ENCODE measurements around the gene MYBPH.

DNA sequence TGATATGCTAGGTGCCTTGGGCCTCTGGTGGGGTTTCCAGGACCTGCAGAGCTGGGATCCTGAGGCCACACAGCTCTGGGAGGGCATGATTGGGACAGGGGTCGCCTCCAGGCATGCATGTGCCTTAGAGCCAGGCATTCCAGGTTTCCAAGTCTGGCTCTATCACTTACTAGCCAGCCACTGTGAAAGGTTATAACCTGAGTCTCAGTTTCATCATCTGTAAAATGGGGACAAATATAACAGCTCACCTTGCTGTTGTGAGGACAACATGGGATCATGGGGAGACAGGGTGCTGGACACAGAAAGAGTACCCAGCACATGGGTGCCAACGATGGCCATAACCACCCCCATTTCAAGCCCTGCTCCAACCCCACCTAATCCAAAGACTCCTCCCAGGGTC lies 8.2 kb upstream of the MYBPH start:
- TF ChIP-seq, protein P1, sequence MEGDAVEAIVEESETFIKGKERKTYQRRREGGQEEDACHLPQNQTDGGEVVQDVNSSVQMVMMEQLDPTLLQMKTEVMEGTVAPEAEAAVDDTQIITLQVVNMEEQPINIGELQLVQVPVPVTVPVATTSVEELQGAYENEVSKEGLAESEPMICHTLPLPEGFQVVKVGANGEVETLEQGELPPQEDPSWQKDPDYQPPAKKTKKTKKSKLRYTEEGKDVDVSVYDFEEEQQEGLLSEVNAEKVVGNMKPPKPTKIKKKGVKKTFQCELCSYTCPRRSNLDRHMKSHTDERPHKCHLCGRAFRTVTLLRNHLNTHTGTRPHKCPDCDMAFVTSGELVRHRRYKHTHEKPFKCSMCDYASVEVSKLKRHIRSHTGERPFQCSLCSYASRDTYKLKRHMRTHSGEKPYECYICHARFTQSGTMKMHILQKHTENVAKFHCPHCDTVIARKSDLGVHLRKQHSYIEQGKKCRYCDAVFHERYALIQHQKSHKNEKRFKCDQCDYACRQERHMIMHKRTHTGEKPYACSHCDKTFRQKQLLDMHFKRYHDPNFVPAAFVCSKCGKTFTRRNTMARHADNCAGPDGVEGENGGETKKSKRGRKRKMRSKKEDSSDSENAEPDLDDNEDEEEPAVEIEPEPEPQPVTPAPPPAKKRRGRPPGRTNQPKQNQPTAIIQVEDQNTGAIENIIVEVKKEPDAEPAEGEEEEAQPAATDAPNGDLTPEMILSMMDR (IDR thresholded peaks at IDR 0.05): no peak
- TF ChIP-seq POLR2A (IDR thresholded peaks at IDR 0.05): no peak
